GM12878 (cell line): ENCODE results near the gene RTN4R. TPM values are rescaled to one million over a fixed set of nuclear protein-coding genes. Genes with fewer than 3 reads are reported as not detected.

Experiments used
- ATF3 ChIP-seq: IDR thresholded peaks from 2 replicates; pipeline ENCODE4 v1.6.1; 2011; ENCODE audit warnings: low read depth, mild to moderate bottlenecking, low read length, moderate library complexity, borderline replicate concordance; ENCODE audit errors: extremely low read depth
- HDGF ChIP-seq: fragments of 450-650 bp; IDR thresholded peaks from 2 replicates; pipeline ENCODE4 v1.6.1; 2016; ENCODE audit warnings: antibody characterized with exemption
- IRF4 ChIP-seq: IDR thresholded peaks from 2 replicates; pipeline ENCODE4 v1.6.1; 2011; ENCODE audit warnings: low read depth, low read length
- KDM1A ChIP-seq: fragments of 200-600 bp; sonication (generic); IDR thresholded peaks from 2 replicates; pipeline ENCODE4 v1.6.1; 2016; ENCODE audit warnings: borderline replicate concordance
- MTA2 ChIP-seq: fragments of 450-650 bp; IDR thresholded peaks from 2 replicates; pipeline ENCODE4 v1.6.1; 2016; ENCODE audit warnings: low read depth, mild to moderate bottlenecking, moderate library complexity
- MYC ChIP-seq: IDR thresholded peaks from 2 replicates; pipeline ENCODE4 v1.6.1; 2011; ENCODE audit warnings: mild to moderate bottlenecking, low read length, moderate library complexity, inconsistent platforms; ENCODE audit not compliant: insufficient read depth, insufficient replicate concordance, insufficient read length, severe bottlenecking
- PRDM15 ChIP-seq: fragments of 450-650 bp; formaldehyde crosslinking; IDR thresholded peaks from 2 replicates; pipeline ENCODE4 v1.4.0; 2020; ENCODE audit warnings: mild to moderate bottlenecking, moderate library complexity
- SREBF1 ChIP-seq: IDR thresholded peaks from 2 replicates; pipeline ENCODE4 v1.6.1; 2012; ENCODE audit warnings: mild to moderate bottlenecking, low read length
- TCF3 ChIP-seq: IDR thresholded peaks from 2 replicates; pipeline ENCODE4 v1.6.1; 2012; ENCODE audit warnings: low read depth, mild to moderate bottlenecking, low read length, borderline replicate concordance; ENCODE audit not compliant: insufficient read depth
- ZNF687 ChIP-seq: fragments of 450-650 bp; IDR thresholded peaks from 2 replicates; pipeline ENCODE4 v1.6.1; 2017; ENCODE audit warnings: mild to moderate bottlenecking, moderate library complexity
- polyA plus RNA-seq, 11 experiments: library from polyadenylated mRNA; depleted of rRNA in 4 of 11; unstranded in 6 of 11; stranded (reverse) in 5 of 11; fragments of >200 nt; fragmentation: Nextera tagmentation in 4 of 11; fragmentation: Illumina TruSeq in 1 of 11; extraction: Ambion mirVana in 4 of 11; extraction: Trizol in 1 of 11; gene quantifications; 1 replicate in 1 of 11; 2 replicates in 10 of 11; pipeline versions ENCODE4 v1.2.1 to v1.2.3, GENCODE V29; 2011 to 2016; ENCODE audit warnings: inconsistent platforms in 2 of 11, missing spikeins in 2 of 11, low read depth in 1 of 11
- total RNA-seq, 4 experiments: library from RNA; depleted of rRNA in 3 of 4; stranded (reverse); fragments of >200 nt in 3 of 4; fragmentation: Illumina TruSeq in 1 of 4; extraction: Trizol in 1 of 4; gene quantifications; 2 replicates each; pipeline versions ENCODE4 v1.2.1 to v1.2.3, GENCODE V29; 2013 to 2021
- TF ChIP-seq, protein P1 (sequence below): IDR thresholded peaks from 2 replicates; pipeline ENCODE4 v1.6.1; 2012; ENCODE audit warnings: improper control_type of control experiment, low read depth, low read length; ENCODE audit not compliant: insufficient replicate concordance
- TF ChIP-seq, protein P2 (sequence below): fragments of 450-650 bp; IDR thresholded peaks from 2 replicates; pipeline ENCODE4 v1.6.1; 2016; ENCODE audit warnings: mild to moderate bottlenecking

RTN4R gene
- total and polyA plus RNA-seq, 10 of the 15 experiments (the other 5 are each of a cell fraction or from before 2014, with no cell fraction given) = 0.03 to 1.0 (median 0.60) TPM; not detected in 2

- TF ChIP-seq, protein P1, sequence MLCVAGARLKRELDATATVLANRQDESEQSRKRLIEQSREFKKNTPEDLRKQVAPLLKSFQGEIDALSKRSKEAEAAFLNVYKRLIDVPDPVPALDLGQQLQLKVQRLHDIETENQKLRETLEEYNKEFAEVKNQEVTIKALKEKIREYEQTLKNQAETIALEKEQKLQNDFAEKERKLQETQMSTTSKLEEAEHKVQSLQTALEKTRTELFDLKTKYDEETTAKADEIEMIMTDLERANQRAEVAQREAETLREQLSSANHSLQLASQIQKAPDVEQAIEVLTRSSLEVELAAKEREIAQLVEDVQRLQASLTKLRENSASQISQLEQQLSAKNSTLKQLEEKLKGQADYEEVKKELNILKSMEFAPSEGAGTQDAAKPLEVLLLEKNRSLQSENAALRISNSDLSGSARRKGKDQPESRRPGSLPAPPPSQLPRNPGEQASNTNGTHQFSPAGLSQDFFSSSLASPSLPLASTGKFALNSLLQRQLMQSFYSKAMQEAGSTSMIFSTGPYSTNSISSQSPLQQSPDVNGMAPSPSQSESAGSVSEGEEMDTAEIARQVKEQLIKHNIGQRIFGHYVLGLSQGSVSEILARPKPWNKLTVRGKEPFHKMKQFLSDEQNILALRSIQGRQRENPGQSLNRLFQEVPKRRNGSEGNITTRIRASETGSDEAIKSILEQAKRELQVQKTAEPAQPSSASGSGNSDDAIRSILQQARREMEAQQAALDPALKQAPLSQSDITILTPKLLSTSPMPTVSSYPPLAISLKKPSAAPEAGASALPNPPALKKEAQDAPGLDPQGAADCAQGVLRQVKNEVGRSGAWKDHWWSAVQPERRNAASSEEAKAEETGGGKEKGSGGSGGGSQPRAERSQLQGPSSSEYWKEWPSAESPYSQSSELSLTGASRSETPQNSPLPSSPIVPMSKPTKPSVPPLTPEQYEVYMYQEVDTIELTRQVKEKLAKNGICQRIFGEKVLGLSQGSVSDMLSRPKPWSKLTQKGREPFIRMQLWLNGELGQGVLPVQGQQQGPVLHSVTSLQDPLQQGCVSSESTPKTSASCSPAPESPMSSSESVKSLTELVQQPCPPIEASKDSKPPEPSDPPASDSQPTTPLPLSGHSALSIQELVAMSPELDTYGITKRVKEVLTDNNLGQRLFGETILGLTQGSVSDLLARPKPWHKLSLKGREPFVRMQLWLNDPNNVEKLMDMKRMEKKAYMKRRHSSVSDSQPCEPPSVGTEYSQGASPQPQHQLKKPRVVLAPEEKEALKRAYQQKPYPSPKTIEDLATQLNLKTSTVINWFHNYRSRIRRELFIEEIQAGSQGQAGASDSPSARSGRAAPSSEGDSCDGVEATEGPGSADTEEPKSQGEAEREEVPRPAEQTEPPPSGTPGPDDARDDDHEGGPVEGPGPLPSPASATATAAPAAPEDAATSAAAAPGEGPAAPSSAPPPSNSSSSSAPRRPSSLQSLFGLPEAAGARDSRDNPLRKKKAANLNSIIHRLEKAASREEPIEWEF = no peak
- no peak for TF ChIP-seq ZNF687
- 0 out of 2 replicates have a peak, but pooled peaks have one; percentile 29 for TF ChIP-seq IRF4
- 0 out of 2 replicates have a peak, but pooled peaks have one; percentile 51 for TF ChIP-seq MTA2
- TF ChIP-seq HDGF = peak; percentile 54; the same call in 1 of the 2 replicates
- TF ChIP-seq ATF3 = no peak
- TF ChIP-seq TCF3 = 0 out of 2 replicates have a peak, but pooled peaks have one; percentile 33
- TF ChIP-seq SREBF1 = no peak
- TF ChIP-seq KDM1A = no peak
- no peak for TF ChIP-seq MYC
- no peak for TF ChIP-seq PRDM15 (CRISPR knock-in tag)
- TF ChIP-seq, protein P2, sequence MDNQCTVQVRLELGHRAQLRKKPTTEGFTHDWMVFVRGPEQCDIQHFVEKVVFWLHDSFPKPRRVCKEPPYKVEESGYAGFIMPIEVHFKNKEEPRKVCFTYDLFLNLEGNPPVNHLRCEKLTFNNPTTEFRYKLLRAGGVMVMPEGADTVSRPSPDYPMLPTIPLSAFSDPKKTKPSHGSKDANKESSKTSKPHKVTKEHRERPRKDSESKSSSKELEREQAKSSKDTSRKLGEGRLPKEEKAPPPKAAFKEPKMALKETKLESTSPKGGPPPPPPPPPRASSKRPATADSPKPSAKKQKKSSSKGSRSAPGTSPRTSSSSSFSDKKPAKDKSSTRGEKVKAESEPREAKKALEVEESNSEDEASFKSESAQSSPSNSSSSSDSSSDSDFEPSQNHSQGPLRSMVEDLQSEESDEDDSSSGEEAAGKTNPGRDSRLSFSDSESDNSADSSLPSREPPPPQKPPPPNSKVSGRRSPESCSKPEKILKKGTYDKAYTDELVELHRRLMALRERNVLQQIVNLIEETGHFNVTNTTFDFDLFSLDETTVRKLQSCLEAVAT = no peak
These were observed 21.1 kb downstream of the RTN4R start (continued) for GRCh38 chr22:20247010-20247505.
